Stimulated activated CD8-positive, alpha-beta memory T cell treated with anti-CD3 and anti-CD28 coated beads, Interleukin-15, amount 100 ng/mL, for 1 hour (primary cell): ENCODE results near the gene AHDC1.

ENCODE experiments used
- DNase-seq: peaks from one replicate; pipeline ENCODE4 v3.0.0-alpha.2; 2020; ENCODE audit warnings: low read depth

Gene AHDC1

DNA sequence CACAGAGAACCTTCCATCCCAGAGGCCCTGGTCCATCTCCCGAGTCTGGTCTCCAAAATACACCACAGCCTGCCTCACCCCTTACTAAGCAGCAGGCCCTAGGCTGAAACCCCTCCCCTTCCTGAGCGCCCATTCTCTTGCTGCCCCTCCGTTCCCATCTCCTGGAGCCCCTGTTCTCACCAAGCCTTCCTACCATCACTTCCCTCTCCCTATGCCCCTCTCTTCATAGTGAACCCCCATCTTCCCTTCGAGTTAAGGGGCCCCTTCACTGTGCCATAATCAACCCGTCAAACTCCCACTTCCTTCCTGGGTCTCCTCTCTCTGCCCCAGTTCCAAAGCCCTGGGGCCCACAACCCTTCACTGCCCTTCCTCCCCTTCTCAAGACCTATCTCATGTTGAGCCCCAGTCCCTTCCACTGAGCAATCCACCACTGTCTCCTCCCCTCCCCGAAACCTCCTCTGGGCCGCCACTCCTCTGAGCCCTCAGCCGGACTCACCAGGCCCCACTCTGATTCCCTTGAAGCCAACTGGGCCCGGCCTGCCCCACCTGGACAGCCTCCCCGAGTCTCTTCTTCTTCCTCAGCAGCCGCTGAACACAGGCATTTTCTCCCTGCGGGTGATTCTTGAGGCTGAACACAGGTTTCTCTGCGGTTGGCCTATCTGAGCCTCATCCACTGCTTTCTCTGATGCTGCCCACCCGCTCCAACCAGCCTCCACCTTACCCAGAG lies 71.8 kb downstream of the AHDC1 start:
- no peak for DNase-seq

DNA sequence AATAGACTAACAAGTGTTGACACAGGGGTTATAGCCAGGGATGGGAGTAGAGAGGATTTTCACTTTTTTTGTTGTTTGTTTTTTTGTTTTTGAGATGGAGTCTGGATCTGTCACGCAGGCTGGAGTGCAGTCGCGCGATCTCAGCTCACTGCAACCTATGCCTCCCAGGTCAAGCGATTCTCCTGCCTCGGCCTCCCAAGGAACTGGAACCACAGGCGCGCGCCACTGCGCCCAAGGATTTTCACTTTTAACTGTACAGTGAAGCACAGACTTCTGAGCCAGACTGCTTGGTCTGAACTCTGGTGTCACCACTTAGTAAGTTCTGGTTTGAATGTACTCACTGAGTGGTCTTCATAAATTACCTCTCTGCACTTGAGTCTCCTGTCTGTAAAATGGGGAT lies 73.8 kb downstream of the AHDC1 start:
- DNase-seq: no peak

DNA sequence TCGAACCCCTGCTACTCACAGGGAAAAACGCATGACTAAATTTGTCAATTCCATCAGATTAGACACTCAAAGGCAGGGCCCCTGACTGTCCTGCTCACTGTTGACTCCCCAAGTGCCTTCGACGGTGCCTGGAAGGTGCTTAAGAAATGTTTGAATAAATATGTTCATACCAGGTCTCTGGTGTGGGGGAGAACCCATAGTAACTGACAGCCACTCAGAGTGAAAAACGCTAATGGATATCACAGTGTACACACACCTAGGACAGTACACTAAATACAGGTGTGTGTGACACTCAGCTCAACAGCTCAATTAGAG lies 74.3 kb downstream of the AHDC1 start:
- DNase-seq: no peak

DNA sequence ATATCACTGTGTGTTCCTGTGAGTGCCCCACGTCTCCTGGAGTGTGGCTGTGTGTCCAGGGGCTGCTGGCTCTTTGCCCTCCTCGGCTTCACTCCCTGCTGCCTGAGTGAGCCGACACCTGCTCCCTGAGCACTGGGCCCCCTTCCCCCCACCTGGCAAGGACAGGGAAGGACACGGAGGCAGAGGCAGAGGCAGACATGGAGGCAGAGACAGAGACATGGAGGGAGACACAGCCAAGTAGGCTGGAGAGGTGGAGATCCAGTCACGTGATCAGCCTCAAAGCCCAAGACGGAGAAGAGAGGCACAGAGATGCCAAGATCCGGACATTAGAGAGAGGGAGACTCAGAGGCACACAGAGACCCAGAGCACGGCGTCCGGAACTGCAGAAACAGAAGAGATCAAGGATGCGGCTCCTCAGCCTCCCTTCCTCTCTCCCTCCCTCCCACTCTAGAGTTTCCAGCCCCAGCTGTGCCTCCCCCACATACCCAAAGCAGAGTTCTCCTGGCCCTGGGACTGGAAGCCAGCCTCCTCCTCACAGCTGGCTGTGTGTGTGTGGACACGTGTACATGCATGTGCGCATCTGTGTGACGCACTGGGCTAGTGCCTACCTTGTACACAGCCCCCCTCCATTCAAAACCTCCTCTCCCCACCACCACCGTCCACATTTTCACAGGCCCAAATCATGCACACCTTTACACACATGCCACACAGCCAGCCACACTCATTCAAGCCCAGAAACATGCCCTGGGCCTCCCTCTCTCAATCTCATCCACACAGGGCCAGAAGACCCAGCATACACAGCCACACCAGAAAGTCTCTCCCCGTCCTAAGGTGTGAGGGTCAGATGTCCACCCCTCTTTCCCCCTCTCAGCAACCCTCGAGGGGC lies 74.9 kb downstream of the AHDC1 start:
- DNase-seq: no peak

DNA sequence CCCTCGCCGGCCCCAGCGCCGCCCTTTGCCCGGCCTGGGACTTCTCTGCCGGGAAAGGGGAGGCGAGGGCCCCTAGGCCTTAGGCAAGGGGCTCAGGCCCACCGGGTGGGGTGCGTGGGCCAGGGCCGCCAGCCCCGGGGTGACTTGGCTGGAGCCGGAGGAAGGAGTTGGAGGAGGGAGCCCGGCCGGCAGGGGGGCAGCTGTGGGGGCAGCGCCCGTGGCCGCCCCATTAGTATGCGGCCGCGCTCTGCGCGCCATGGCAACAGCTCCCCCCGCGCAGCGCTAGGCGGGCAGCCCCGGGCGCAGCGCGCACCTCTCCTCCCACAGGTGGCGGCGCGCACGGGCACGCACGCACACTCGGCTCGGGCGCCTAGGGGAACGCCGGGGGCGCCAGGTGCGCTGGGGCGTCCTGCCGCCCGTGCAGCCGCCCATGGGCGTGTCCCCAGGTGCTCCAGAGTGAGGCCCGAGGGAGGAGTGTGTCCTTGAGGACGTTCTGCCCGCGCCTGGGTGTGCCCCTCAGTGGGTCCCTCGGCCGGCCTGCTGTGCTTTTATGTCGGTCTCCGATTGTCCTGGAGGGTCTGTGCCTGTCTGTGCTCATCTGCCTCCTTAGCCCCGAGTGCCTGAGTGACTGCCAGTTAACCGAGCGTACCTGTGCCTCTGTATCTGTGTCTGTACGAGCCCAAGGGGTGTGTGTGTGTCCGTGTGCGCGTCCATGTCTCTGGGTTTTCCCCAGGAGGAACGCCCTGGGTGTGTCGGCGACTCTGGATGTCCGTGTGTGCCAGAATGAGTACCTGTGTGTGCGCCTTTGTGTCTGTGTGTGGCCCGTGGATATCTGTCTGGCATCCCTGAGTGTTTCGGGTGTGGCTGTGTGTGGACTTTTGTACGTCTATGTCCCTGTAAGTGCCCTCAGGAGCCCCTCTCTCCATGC lies 75.8 kb downstream of the AHDC1 start:
- no peak for DNase-seq

DNA sequence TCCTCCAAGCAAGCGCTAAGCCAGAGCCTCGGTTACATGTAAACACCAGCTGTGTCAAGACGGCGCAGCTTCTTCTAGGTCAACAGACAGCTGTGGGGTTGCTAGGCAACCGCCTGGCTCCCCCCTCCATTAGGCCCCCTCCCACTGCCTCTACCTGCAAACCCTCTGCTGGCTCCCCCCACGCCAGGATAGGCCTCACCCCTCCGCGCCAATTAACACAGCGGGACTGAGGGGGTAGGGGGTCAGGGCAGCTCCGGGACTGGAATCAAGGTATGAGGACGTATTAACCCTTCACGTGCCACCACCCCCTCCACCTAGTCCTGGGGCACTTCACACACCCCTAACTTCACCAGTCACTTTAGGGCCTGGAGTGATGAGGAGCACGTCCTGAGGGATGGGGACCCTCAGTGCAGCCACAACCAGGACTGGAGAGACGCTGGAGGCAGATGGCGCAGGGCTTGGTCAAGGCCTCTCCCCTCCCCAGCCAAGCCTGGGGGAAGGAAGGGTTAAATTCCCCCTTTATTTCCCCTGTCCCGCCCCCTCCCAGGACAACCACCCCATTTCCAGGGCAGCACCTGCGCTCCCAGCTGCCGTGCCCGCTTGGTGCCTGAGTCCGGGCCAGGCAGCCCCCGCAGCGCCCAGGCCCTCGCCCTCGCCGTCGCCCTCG lies 76.6 kb downstream of the AHDC1 start:
- DNase-seq: no peak

DNA sequence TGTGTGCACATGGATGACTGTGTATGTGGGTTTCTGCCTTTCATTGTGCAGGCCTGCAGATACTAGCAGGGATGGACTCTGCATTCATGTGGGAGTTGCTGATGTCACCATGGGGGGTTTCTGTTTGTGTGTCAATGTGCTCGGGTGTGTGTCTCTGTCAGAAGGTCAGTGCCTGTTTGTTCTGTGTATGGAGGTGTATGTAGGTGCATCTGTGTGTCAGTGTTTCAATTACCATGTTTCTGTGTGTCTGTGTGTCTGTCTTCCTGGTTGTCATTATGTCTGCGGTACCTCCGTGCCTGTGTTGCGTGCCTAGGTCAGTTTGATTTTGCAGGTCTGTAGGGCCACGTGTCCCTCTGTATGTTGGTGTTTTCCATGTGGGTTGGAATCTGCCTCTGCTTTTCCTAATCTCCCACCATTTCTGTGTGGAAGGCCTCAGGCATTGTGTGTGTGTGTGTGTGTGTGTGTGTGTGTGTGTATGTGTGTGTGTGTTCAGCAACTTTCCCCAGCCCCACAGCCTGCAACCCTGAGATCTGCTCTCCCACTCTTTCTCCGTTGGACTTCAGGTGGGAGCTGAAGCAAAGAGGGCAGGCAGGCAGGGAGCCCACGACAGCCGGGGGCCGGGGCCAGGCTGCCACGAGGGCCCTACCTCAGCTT lies 77.2 kb downstream of the AHDC1 start:
- DNase-seq: no peak

DNA sequence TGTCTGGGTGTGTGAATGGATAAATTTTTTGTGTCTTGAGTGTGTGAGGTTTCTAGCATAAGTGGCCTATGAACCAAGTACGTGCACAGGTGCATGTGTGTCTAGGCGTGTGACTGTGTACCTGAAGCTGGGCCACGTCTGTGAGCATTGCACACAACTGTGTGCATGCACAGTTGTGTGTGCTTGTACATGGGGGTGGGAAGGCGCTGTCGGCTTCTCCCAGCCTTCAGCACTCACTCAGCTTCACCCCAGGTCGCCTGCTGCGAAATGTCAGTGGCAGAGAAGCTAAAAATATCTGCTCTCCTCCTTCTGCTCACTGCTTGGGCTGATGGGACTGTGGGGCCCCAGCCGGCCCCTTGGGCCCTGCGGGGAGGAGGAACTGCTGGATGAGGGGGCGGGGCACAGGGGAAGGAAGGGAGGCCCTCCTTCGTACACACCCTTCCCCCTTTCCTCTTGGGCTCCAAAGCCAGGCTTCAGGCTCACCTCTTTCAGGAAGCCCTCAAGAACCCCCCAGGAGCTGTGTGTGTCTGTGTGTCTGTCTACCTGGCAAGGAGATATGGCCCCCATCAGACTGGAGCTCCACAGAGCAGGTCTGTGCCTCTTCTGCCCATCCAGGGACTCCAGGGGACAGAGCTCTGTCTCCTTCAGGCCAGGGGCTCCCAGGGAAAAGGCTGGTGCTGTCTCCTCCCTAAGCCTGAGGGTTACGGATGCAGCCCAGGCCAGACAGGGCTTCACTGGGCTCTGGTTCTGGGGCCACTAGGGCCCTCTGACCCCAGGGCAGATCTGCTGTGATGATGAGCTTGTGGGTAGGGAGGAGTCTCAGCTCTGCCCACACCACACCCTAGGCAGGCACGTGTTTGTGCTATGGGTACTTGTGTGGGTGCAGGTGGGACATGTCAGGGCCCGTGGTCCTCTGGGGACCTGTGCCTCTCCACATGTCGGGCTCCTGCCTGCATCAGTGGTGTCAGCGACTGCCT lies 78.4 kb downstream of the AHDC1 start:
- no peak for DNase-seq

DNA sequence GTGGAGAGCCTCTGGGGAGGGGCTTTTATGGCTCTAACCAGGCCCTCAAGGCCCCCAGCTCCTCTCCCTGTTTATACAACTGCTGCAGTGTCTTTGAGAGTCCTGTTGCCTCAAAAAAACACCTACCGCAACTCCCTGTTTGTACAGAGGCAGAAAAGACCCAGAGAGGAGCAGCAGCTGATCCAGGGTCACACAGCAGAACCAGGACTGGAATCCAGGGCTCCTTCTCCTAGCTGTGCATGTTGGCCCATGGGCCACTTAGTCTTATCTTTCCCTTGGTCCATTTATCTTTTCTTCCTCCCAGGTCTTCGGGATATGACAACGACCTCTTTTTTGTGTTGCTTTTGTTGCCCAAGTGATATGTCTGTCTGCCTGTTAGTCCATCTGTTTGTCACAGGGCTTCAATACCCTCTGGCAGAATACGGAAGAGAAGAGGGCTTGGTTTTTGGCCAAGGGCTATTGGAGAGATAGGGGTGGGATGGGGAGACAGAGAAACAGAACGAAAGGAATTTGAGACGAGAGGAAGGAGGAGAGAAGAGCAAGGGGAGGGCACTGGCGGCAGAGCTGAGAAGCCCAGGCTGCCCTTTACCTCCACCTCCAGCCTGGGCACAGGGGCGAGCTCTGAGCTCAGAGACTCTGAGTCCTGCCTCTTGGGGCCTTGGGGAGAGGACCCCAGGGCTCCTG lies 80.5 kb downstream of the AHDC1 start:
- DNase-seq: no peak

DNA sequence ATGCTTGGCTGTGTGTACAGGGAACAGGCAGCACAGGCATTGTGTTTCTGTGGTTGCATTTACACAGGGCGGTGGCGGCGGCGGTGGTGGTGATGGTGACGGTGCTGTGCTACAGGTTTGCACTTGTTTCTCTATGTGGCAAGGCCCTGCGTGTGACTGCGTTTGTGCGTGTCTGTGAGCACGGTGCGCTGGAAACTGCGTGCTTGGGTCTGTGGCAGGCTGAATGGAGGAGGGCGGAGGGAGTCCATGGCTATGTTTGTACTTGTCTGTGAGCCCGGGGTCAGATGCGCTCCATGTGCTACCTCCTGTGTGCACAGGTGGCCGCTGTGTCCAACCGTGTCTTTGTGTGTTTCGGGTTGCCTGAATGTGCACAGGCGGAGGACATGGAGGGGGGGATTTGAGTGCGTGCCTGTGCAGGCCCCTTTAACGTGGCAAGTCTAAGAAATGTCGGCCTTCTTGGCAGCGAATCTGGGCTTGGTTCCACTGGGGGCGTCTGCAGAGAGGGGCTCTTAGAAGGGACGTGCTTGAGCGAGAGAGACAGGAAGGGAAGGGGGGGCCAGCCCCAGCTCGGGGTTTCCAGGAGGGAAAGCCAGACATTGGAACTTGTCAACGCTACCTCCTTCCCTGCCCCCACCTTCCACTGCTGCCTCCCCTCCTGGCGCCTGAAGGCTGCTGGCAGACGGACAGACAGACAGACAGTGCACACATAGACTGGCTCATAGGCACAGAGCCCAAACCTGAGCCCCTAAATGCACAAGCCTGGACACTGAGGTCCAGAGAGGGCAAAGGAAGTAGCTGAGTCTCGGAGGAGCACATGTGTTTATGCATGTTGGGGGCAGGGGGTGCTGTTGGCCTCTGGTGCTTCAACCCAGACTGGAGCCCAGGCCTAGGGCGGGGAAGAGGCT lies 81.3 kb downstream of the AHDC1 start:
- no peak for DNase-seq

DNA sequence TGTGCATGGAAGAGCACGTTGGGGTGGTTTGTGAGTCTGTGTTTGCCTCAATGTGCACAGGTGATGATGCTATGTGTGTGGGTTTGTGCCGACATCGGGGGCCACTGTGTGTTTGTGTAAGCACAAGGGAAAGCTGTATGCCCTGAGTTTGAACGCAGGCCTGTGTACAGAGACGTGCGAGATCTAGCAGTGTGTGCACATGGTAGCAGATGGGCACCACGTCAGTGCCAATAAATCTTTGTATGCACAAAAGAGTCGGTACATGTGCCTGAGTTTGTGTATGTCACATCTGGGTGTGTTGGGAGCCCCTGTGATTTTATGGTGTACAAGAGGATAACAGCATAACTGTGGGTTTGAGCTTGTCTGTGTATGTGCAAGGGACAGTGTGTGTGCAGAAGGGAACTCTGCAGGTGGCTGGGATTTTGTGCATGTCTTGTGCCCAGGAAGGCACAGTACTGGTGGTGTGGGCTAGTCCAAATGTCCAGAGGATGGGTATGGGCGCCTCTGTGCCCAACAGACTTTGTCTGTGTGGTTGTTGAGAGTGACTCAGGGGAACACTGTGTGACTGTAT lies 82.0 kb downstream of the AHDC1 start:
- no peak for DNase-seq

DNA sequence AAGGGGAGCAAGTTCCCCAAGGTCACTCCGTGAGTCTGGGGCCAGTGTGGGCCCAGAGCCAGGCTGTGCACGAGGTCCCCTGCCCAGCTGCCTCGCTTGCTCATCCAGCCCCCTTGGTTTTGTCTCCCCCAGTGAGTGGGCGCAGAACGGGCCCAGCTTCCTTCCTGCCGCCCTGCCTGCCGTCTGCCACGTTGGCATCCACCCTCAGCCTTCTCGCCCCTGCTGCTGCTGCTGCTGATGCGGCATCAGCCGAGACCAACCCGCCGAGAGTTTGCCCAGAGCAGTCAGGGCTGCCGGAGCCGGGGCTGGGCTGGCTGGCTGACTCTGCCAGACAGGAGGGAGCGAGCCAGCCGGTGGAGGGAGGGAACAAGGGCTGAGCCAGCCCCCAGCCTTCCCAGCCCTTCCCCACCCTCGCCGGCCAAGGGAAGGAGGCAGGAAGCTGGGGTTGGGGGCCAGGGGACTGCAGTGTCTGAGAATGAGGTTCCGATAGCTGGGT lies 82.6 kb downstream of the AHDC1 start:
- DNase-seq: no peak

DNA sequence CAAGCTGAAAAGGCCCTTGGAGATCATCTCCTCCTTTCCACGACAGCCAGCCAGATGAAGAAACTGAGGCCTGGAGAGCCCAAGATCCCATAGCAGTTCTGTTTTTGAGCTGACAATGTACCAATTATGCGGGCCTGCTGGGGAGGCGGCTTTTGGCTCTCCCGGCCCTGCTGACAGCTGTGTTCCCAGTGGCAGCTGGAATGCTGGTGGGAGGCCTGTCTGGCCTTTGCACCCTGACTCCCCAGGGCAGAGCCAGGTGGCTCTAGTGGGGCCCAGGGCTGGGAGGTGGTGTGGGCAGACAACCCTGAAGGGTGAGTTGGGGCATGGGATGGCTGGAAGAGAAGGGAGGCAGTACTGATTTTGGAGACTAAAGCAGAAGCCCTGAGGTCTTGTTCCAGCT lies 83.3 kb downstream of the AHDC1 start:
- no peak for DNase-seq

DNA sequence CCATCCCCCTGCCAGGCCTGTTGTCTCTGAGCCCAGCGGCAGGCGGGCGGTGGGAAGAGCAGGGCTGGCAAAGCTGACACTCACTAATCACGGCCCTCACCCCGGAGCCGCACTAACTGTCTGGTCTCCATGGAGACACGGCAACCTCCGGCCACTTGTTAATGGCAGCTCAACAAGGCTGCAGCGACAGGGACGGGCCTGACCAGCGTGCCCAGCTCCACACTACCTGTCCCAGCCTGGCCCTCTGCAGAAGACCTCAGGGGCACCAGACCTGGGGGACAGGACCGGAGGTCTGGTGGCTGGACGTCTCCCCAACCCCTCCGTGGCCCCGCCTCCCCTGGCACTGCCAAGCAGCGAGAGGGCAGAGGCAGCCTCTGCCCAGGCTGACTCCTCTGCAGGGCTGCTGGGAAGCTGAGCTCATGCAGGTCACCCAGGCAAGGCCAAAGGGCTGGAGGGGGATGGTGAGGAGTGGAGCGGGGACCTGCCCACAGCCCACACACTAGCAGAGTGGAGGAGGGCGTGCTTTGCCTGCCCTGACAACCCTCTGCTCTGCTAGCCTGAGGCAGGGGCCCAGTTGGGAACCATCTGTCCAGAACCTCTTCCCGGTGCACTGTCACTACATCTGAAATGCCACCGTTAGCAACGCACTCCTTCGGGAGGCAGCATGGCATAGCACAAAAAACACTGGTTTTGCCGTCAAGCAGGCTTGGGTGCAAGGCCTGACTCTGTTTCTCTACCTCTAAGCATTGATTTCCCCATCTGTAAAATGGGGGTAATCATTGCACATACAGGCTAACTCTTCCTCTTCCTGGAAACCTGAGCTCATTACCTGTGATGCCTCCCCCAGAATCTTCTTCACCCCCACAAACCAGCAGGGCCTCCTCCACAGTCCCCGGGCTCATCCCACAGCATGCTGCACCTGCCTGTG lies 84.3 kb downstream of the AHDC1 start:
- DNase-seq: no peak

DNA sequence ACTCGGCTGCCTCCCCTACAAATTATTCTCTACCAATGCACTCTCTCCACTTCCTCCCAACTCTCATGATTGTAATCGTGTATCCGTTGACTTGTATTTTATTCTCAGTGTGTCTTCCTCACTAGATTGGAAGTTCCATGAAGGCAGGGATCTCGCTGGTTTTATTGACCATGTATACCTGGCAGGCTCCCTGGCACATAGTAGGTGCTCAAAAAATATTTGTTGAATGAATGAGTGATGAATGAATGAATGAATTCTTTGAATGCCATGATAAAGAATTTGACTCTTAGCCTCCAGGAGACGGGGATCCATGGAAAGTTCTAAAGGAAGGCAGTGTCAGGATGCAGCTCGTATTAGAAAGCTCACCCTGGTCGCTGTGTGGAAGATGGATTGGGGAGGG lies 85.1 kb downstream of the AHDC1 start:
- no peak for DNase-seq

DNA sequence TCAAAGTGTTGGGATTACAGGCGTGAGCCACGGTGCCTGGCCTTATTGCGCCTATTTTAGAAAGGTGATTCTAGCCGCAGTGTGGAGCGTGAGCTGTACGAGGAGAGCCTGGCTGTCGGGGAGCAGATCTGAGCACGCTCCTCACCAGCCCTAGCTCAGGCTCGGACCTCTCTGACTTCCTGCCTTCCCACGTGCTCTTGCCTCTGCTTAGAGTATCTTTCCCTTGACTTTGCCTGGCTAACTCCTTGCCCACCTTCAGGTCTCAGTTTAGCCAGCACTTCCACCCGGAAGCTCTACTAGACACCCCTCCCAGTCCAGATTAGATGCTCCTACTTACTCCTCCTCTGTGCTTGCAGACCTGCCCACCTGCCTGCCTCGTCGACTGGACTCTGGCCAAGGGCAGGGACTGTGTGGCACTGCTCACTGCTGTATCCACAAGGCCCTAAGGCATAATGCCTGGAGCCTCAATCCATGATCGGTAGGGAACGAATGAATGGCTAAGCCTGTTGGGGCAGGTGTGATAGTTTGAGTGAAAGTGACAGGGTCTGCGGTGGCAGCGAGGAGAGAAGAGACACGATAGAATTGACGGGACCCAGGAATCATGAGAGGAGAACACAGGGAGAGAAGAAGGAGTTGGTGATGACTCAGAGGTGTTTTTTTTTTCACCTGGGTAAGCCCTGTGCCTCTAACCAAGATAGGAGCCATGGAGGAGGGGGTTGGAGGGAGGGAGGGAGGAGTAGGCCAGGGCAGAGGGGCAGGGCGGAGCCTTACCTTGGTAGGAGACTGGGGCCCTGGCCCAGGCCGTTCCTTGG lies 85.8 kb downstream of the AHDC1 start:
- no peak for DNase-seq
